Activated T-helper 2 cell treated with anti-CD3 and anti-CD28 coated beads, Interferon-gamma antibody, Interleukin-2, Interleukin-4, amounts not matched to agents 10 μg/mL and 5 μg/mL and 100 μg/mL, durations not matched to agents 14 hours and 24 hours and 36 hours (primary cell): ENCODE results near the gene TMOD2. TPM values are rescaled to one million over a fixed set of nuclear protein-coding genes. Genes with fewer than 3 reads are reported as not detected.
"Not testable (repeated sequence)": the region's sequence is repeated elsewhere in the genome, so short reads cannot be mapped to it uniquely, and the experiment has no call there.

Experiments used
- DNase-seq: peaks from one replicate; pipeline ENCODE4 v3.0.0; 2021; ENCODE audit warnings: low spot score
- H3K27ac Mint-ChIP-seq: one replicate; pipeline ENCODE4 v1.8.0; 2021; ENCODE audit warnings: mixed read lengths
- H3K27me3 Mint-ChIP-seq: one replicate; pipeline ENCODE4 v1.8.0; 2021; ENCODE audit warnings: low read depth, mixed read lengths
- H3K36me3 Mint-ChIP-seq: one replicate; pipeline ENCODE4 v1.8.0; 2021; ENCODE audit warnings: low read depth, mixed read lengths
- H3K4me1 Mint-ChIP-seq: one replicate; pipeline ENCODE4 v1.8.0; 2021; ENCODE audit warnings: low read depth, mixed read lengths
- H3K4me3 Mint-ChIP-seq: one replicate; pipeline ENCODE4 v1.8.0; 2021; ENCODE audit warnings: low read depth, mild to moderate bottlenecking, moderate library complexity, mixed read lengths
- H3K9me3 Mint-ChIP-seq: one replicate; pipeline ENCODE4 v1.8.0; 2021; ENCODE audit warnings: mixed read lengths
- intact Hi-C: fragments of 100-400 bp; cut with micrococcal nuclease; formaldehyde crosslinking; loops from one replicate; pipeline ENCODE4 v1.15.1; 2023
- total RNA-seq: library from RNA; stranded (reverse); gene quantifications from 2 replicates; pipeline ENCODE4 v1.2.3, GENCODE V29; 2022

Gene TMOD2
- total RNA-seq, 1 donor from 2014 or later, result 1.7 TPM

- H3K36me3 Mint-ChIP-seq, H3K27me3 Mint-ChIP-seq: not testable (repeated sequence)
These were observed 41.1 kb downstream of the TMOD2 start for GRCh38 chr15:51792474-51792873.

GRCh38 chr15:51793521-51794305 is 42.3 kb downstream of the TMOD2 start:
- H3K27me3 Mint-ChIP-seq, result peaks cover 7% of the 10 kb centered on the region
- DNase-seq, result no peak
- no peak overlapping the region for H3K27ac Mint-ChIP-seq
- H3K36me3 Mint-ChIP-seq, result no peaks in the 10 kb centered on the region
- H3K4me3 Mint-ChIP-seq, result no peak overlapping the region
- intact Hi-C loops, result no loop called here
- H3K4me1 Mint-ChIP-seq, result peaks cover 3% of the 10 kb centered on the region
- no peaks in the 10 kb centered on the region for H3K9me3 Mint-ChIP-seq

More at GRCh38 chr15:51792474-51792873, 41.1 kb downstream of the TMOD2 start:
- intact Hi-C loops, H3K4me1 Mint-ChIP-seq, H3K9me3 Mint-ChIP-seq, DNase-seq, H3K27ac Mint-ChIP-seq, H3K4me3 Mint-ChIP-seq: not testable (repeated sequence)

GRCh38 chr15:51796847-51797401 is 45.5 kb downstream of the TMOD2 start:
- Mint-ChIP-seq H3K36me3 (no peaks in the 10 kb centered on the region), H3K9me3 (no peaks in the 10 kb centered on the region), H3K27me3 (no peaks in the 10 kb centered on the region), H3K27ac (no peak overlapping the region), H3K4me3 (no peak overlapping the region), H3K4me1 (peaks cover 3% of the 10 kb centered on the region)
- DNase-seq, result no peak
- intact Hi-C loops, result no loop called here

GRCh38 chr15:51798281-51798680 is 46.9 kb downstream of the TMOD2 start:
- no peak overlapping the region for H3K27ac Mint-ChIP-seq
- H3K27me3 Mint-ChIP-seq, result no peaks in the 10 kb centered on the region
- H3K4me3 Mint-ChIP-seq, result no peak overlapping the region
- no peaks in the 10 kb centered on the region for H3K9me3 Mint-ChIP-seq
- H3K36me3 Mint-ChIP-seq, result no peaks in the 10 kb centered on the region
- intact Hi-C loops, result no loop called here
- H3K4me1 Mint-ChIP-seq, result peaks cover 3% of the 10 kb centered on the region
- DNase-seq, result no peak

- no peak overlapping the region for H3K27ac Mint-ChIP-seq
- H3K4me3 Mint-ChIP-seq, result no peak overlapping the region
- no peaks in the 10 kb centered on the region for H3K36me3 Mint-ChIP-seq
- peaks cover 3% of the 10 kb centered on the region for H3K4me1 Mint-ChIP-seq
- intact Hi-C loops, result no loop called here
- no peaks in the 10 kb centered on the region for H3K9me3 Mint-ChIP-seq
- DNase-seq, result no peak
- no peaks in the 10 kb centered on the region for H3K27me3 Mint-ChIP-seq
These were observed 48.2 kb downstream of the TMOD2 start for GRCh38 chr15:51799282-51800252.

- Mint-ChIP-seq H3K27me3 (no peaks in the 10 kb centered on the region), H3K36me3 (no peaks in the 10 kb centered on the region), H3K4me1 (peaks cover 5% of the 10 kb centered on the region), H3K4me3 (no peak overlapping the region), H3K27ac (no peak overlapping the region), H3K9me3 (no peaks in the 10 kb centered on the region)
- intact Hi-C loops, result no loop called here
- DNase-seq, result no peak
These were observed 50.0 kb downstream of the TMOD2 start for GRCh38 chr15:51801391-51801835.

GRCh38 chr15:51802593-51802992 is 51.2 kb downstream of the TMOD2 start:
- intact Hi-C loops, result no loop called here
- no peaks in the 10 kb centered on the region for H3K27me3 Mint-ChIP-seq
- no peak overlapping the region for H3K4me3 Mint-ChIP-seq
- no peaks in the 10 kb centered on the region for H3K36me3 Mint-ChIP-seq
- H3K9me3 Mint-ChIP-seq, result no peaks in the 10 kb centered on the region
- H3K4me1 Mint-ChIP-seq, result peaks cover 6% of the 10 kb centered on the region
- DNase-seq, result no peak
- H3K27ac Mint-ChIP-seq, result no peak overlapping the region

- peaks cover 3% of the 10 kb centered on the region for H3K4me1 Mint-ChIP-seq
- no peaks in the 10 kb centered on the region for H3K9me3 Mint-ChIP-seq
- H3K27ac Mint-ChIP-seq, result no peak overlapping the region
- no peaks in the 10 kb centered on the region for H3K27me3 Mint-ChIP-seq
- intact Hi-C loops, result no loop called here
- DNase-seq, result no peak
- H3K4me3 Mint-ChIP-seq, result no peak overlapping the region
- no peaks in the 10 kb centered on the region for H3K36me3 Mint-ChIP-seq
These were observed 52.6 kb downstream of the TMOD2 start for GRCh38 chr15:51803965-51804364.

- no peaks in the 10 kb centered on the region for H3K27me3 Mint-ChIP-seq
- H3K9me3 Mint-ChIP-seq, result no peaks in the 10 kb centered on the region
These were observed 54.7 kb downstream of the TMOD2 start for GRCh38 chr15:51806123-51806522.

GRCh38 chr15:51809457-51809856 is 58.1 kb downstream of the TMOD2 start:
- H3K36me3 Mint-ChIP-seq, result no peaks in the 10 kb centered on the region

More at GRCh38 chr15:51806123-51806522, 54.7 kb downstream of the TMOD2 start:
- H3K4me1 Mint-ChIP-seq, result peaks cover 3% of the 10 kb centered on the region
- no peaks in the 10 kb centered on the region for H3K36me3 Mint-ChIP-seq
- H3K4me3 Mint-ChIP-seq, result no peak overlapping the region
- DNase-seq, result no peak
- no peak overlapping the region for H3K27ac Mint-ChIP-seq
- intact Hi-C loops, result no loop called here

GRCh38 chr15:51812598-51812997 is 61.2 kb downstream of the TMOD2 start:
- no peaks in the 10 kb centered on the region for H3K4me1 Mint-ChIP-seq
- DNase-seq, result no peak
- H3K27ac Mint-ChIP-seq, result no peak overlapping the region
- intact Hi-C loops, result no loop called here
- no peak overlapping the region for H3K4me3 Mint-ChIP-seq
- no peaks in the 10 kb centered on the region for H3K9me3 Mint-ChIP-seq
- H3K27me3 Mint-ChIP-seq, result no peaks in the 10 kb centered on the region
- H3K36me3 Mint-ChIP-seq, result no peaks in the 10 kb centered on the region

More at GRCh38 chr15:51809457-51809856, 58.1 kb downstream of the TMOD2 start:
- no peak overlapping the region for H3K27ac Mint-ChIP-seq
- H3K9me3 Mint-ChIP-seq, result no peaks in the 10 kb centered on the region
- intact Hi-C loops, result no loop called here
- no peak for DNase-seq
- H3K4me3 Mint-ChIP-seq, result no peak overlapping the region
- H3K27me3 Mint-ChIP-seq, result no peaks in the 10 kb centered on the region
- peaks cover 3% of the 10 kb centered on the region for H3K4me1 Mint-ChIP-seq

- DNase-seq, result no peak
- Mint-ChIP-seq H3K27ac (no peak overlapping the region), H3K36me3 (no peaks in the 10 kb centered on the region), H3K4me1 (no peaks in the 10 kb centered on the region), H3K9me3 (peaks cover 2% of the 10 kb centered on the region), H3K27me3 (no peaks in the 10 kb centered on the region), H3K4me3 (no peak overlapping the region)
- intact Hi-C loops, result no loop called here
These were observed 63.2 kb downstream of the TMOD2 start for GRCh38 chr15:51814606-51815005.
